Hepatocyte (in vitro differentiated cells): ENCODE data around the gene DIPK1B. TPM values are rescaled to one million over a fixed set of nuclear protein-coding genes. Genes with fewer than 3 reads are reported as not detected.

Source experiments
- DNase-seq: peaks from one replicate; pipeline ENCODE4 v3.0.0-alpha.2; 2016; ENCODE audit warnings: low spot score
- H2AFZ ChIP-seq: fragments of 200-600 bp; sonication (generic); 2 replicates; pipeline ENCODE4 v1.6.0; 2016; ENCODE audit warnings: antibody characterized with exemption, mild to moderate bottlenecking
- H3K27ac ChIP-seq: fragments of 200-600 bp; sonication (generic); 2 replicates; pipeline ENCODE4 v1.5.1; 2016; ENCODE audit warnings: mild to moderate bottlenecking
- H3K27me3 ChIP-seq: fragments of 200-600 bp; sonication (generic); 2 replicates; pipeline ENCODE4 v1.6.1; 2016
- H3K36me3 ChIP-seq: fragments of 200-600 bp; sonication (generic); replicated peaks from 2 replicates; pipeline ENCODE4 v1.5.1; 2016; ENCODE audit warnings: low read depth; ENCODE audit not compliant: insufficient read depth
- H3K4me1 ChIP-seq: fragments of 200-600 bp; sonication (generic); 2 replicates; pipeline ENCODE4 v1.5.1; 2016; ENCODE audit warnings: mild to moderate bottlenecking, moderate library complexity; ENCODE audit not compliant: insufficient read depth
- H3K4me2 ChIP-seq: fragments of 200-600 bp; sonication (generic); 2 replicates; pipeline ENCODE4 v1.6.0; 2016
- H3K4me3 ChIP-seq: fragments of 200-600 bp; sonication (generic); 2 replicates; pipeline ENCODE4 v1.5.1; 2016; ENCODE audit warnings: mild to moderate bottlenecking
- H3K79me2 ChIP-seq: fragments of 200-600 bp; sonication (generic); 2 replicates; pipeline ENCODE4 v1.6.0; 2017; ENCODE audit warnings: mild to moderate bottlenecking
- H3K9me2 ChIP-seq: fragments of 200-600 bp; sonication (generic); replicated peaks from 2 replicates; pipeline ENCODE4 v1.6.0; 2017; ENCODE audit warnings: mild to moderate bottlenecking; ENCODE audit not compliant: insufficient read depth
- H3K9me3 ChIP-seq: fragments of 200-600 bp; sonication (generic); 2 replicates; pipeline ENCODE4 v1.5.1; 2016; ENCODE audit warnings: low read depth, mild to moderate bottlenecking
- H4K20me1 ChIP-seq: fragments of 200-600 bp; sonication (generic); 2 replicates; pipeline ENCODE4 v1.6.0; 2016; ENCODE audit warnings: mild to moderate bottlenecking; ENCODE audit not compliant: insufficient read depth, poor library complexity, severe bottlenecking
- EZH2 ChIP-seq: fragments of 200-600 bp; sonication (generic); IDR thresholded peaks from 2 replicates; pipeline ENCODE4 v1.6.1; 2016; ENCODE audit warnings: antibody characterized with exemption, mild to moderate bottlenecking, borderline replicate concordance
- EZH2phosphoT487 ChIP-seq: fragments of 200-600 bp; sonication (generic); IDR thresholded peaks from one replicate; pipeline ENCODE4 v1.6.1; 2018; ENCODE audit warnings: antibody characterized with exemption, mild to moderate bottlenecking, low read depth, moderate library complexity; ENCODE audit not compliant: unreplicated experiment, severe bottlenecking
- WGBS: methylation state at CpG from one replicate; pipeline ENCODE4 v1.1.6; 2016; ENCODE audit warnings: low lambda C conversion rate; ENCODE audit errors: missing lambda C conversion rate; 5-methylcytosine and 5-hydroxymethylcytosine counted together
- polyA plus RNA-seq: library from polyadenylated mRNA; unstranded; fragments of >200 nt; fragmentation: Nextera tagmentation; extraction: Ambion mirVana; gene quantifications from 2 replicates; pipeline ENCODE4 v1.2.1, GENCODE V29; 2016
- total RNA-seq: library from RNA; depleted of rRNA; stranded (reverse); fragments of >200 nt; gene quantifications from 2 replicates; pipeline ENCODE4 v1.2.3, GENCODE V29; 2014
- TF ChIP-seq, protein P1 (sequence below): fragments of 200-600 bp; sonication (generic); IDR thresholded peaks from 2 replicates; pipeline ENCODE4 v1.5.1; 2016; ENCODE audit warnings: antibody characterized with exemption, mild to moderate bottlenecking; ENCODE audit not compliant: poor library complexity

Gene DIPK1B
- total and polyA plus RNA-seq, 2 experiments from 2014 or later, result 33.3 to 39.4 TPM

DNA sequence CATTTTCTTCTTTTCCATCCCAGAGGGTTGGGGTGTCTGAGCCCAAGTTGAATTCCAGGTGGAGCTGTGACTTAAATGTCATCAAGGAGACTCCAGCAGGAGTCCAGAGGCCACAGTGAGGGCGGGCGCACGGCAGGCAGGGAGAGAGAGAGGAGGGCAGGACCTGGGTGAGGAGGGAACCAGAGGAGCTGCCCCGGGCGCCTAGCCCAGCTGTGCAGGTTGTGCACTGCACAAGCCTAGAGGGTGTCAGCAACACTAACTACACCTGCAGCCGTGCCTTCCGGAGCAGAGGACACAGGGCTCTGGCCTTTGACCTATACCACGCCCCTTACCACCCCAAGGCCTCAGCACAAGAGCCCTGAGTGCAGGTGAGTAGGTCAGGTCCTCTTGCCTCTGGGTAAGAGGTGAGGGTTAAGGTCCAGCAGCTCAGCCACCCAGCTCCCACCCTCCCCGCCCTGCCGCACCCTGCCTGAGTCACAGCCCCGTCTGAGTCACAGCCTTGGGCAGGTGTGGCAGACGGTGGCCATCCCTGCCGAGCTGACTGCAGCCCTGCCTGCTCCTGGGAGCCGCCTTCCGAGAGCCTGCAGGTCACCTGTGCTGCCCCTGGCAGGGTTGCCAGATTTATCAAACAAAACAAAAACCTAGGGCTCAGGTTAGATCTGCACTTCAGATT, 18.7 kb upstream of the DIPK1B start:
- 49% methylated on average over 15 of the region's 15 CpGs for WGBS
- H3K36me3 ChIP-seq, result no peaks in the 10 kb centered on the region
- no peak overlapping the region for H2AFZ ChIP-seq
- H3K4me2 ChIP-seq, result peak overlapping the region; percentile 64
- H4K20me1 ChIP-seq, result no peaks in the 10 kb centered on the region
- H3K4me3 ChIP-seq, result no peak overlapping the region
- no peaks in the 10 kb centered on the region for H3K9me3 ChIP-seq
- H3K9me2 ChIP-seq, result no peaks in the 10 kb centered on the region
- H3K27ac ChIP-seq, result peak overlapping the region; percentile 98
- H3K27me3 ChIP-seq, result no peaks in the 10 kb centered on the region
- peaks cover 36% of the 10 kb centered on the region for H3K4me1 ChIP-seq
- TF ChIP-seq, protein P1, sequence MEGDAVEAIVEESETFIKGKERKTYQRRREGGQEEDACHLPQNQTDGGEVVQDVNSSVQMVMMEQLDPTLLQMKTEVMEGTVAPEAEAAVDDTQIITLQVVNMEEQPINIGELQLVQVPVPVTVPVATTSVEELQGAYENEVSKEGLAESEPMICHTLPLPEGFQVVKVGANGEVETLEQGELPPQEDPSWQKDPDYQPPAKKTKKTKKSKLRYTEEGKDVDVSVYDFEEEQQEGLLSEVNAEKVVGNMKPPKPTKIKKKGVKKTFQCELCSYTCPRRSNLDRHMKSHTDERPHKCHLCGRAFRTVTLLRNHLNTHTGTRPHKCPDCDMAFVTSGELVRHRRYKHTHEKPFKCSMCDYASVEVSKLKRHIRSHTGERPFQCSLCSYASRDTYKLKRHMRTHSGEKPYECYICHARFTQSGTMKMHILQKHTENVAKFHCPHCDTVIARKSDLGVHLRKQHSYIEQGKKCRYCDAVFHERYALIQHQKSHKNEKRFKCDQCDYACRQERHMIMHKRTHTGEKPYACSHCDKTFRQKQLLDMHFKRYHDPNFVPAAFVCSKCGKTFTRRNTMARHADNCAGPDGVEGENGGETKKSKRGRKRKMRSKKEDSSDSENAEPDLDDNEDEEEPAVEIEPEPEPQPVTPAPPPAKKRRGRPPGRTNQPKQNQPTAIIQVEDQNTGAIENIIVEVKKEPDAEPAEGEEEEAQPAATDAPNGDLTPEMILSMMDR, result no peak
- TF ChIP-seq EZH2phosphoT487 (no peak), EZH2 (no peak)
- peak; percentile 90 for DNase-seq
- no peaks in the 10 kb centered on the region for H3K79me2 ChIP-seq

DNA sequence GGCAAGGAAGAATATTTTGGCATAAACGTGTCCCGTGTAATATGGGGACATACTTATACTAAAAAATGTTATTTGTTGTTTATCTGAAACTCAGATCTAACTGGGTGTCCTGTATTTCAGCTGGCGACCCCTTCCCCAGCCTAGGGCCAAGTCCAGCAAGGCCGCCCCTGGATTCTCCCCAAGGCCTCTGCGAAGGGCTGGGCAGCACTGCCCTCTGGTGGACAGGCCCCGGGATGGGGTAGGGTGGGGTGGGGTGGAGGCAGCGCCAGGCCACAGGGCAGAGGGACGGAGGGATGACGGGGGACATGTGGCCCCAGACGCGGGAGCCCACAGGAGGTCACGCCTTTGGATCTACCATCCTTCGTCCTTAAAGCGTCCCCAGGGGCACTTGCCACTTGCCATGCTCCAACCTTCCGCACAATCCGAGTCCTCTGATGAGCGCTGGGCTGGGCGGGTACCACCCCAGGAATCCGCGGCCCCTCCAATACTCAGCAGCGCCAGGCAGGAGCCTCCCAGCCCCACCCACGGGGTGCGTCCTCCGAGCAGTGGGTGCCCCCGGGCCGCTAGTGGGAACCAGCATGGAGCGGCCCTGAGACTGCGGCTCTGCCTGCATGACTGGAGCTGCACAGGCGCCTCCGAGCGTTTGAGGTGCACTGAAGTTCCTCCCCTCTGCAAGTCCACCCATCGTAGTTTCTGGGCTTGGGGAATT, 18.1 kb upstream of the DIPK1B start:
- WGBS, result 54% methylated on average over 26 of the region's 32 CpGs
- TF ChIP-seq, protein P1, result peak; percentile 71
- no peak for TF ChIP-seq EZH2
- no peaks in the 10 kb centered on the region for H4K20me1 ChIP-seq
- peaks cover 43% of the 10 kb centered on the region for H3K4me1 ChIP-seq
- peak; percentile 80 for DNase-seq
- H3K4me2 ChIP-seq, result peak overlapping the region; percentile 64
- no peaks in the 10 kb centered on the region for H3K9me2 ChIP-seq
- H3K9me3 ChIP-seq, result no peaks in the 10 kb centered on the region
- peak overlapping the region; percentile 98 for H3K27ac ChIP-seq
- no peaks in the 10 kb centered on the region for H3K36me3 ChIP-seq
- no peaks in the 10 kb centered on the region for H3K79me2 ChIP-seq
- no peak overlapping the region for H3K4me3 ChIP-seq
- no peaks in the 10 kb centered on the region for H3K27me3 ChIP-seq
- no peak overlapping the region for H2AFZ ChIP-seq

DNA sequence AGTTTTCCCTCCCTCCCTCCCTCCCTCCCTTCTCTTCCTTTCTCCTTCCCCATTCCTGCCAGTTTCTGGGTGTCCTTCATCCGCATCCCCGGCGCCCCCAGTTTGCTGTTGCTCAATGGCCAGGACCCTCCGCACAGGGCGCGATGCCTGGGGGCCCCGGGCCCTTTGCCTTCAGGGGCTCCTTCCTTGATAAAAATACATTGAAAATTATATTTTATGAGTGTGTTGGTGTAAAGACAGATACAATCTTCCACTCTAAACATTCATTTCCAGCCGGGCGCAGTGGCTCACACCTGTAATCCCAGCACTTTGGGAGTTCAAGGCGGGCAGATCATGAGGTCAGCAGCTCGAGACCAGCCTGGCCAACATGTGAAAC, 17.5 kb upstream of the DIPK1B start:
- WGBS, result 91% methylated on average over 11 of the region's 11 CpGs
- H3K79me2 ChIP-seq, result no peaks in the 10 kb centered on the region
- no peaks in the 10 kb centered on the region for H3K9me2 ChIP-seq
- DNase-seq, result no peak
- H3K36me3 ChIP-seq, result no peaks in the 10 kb centered on the region
- peaks cover 49% of the 10 kb centered on the region for H3K4me1 ChIP-seq
- peak overlapping the region; percentile 98 for H3K27ac ChIP-seq
- H4K20me1 ChIP-seq, result no peaks in the 10 kb centered on the region
- H3K4me2 ChIP-seq, result peak overlapping the region; percentile 64
- no peaks in the 10 kb centered on the region for H3K27me3 ChIP-seq
- TF ChIP-seq, protein P1, result no peak
- TF ChIP-seq EZH2 (no peak), EZH2phosphoT487 (no peak)
- H2AFZ ChIP-seq, result no peak overlapping the region
- H3K9me3 ChIP-seq, result no peaks in the 10 kb centered on the region
- H3K4me3 ChIP-seq, result no peak overlapping the region
